Measurements from ENCODE around the gene SMC1B. TPM values are rescaled to one million over a fixed set of nuclear protein-coding genes. Genes with fewer than 3 reads are reported as not detected.

SMC1B gene
- total and polyA plus RNA-seq, 4 donors, result 0.08 to 0.14 (median 0.11) TPM; not detected in 1

DNA sequence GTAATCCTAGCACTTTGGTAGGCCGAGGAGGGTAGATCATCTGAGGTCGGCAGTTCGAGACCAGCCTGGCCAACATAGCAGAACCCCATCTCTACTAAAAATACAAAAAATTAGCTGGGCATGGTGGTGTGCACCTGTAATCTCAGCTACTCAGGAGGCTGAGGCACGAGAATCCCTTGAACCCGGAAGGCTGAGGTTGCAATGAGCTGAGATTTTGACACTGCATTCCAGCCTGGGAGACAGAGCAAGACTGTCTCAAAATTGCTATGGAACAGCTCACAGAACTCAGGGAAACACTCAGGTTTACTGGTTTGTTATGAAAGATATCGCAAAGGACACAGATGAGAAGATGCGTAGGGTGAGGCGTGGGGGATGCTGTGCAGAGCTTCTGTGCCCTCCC is 101.0 kb downstream of the SMC1B start:
- H3K9me3 ChIP-seq (ENCODE audit: control insufficient read depth, insufficient read depth, low read length), result no peaks in the 10 kb centered on the region
- no peaks in the 10 kb centered on the region for H3K36me3 ChIP-seq (ENCODE audit: control insufficient read depth, insufficient read depth, low read length)
- H3K27me3 ChIP-seq (ENCODE audit: control insufficient read depth, insufficient read depth, low read length), result no peaks in the 10 kb centered on the region
- DNase-seq (ENCODE audit: low read depth in 4 of 6, low spot score in 6 of 6), result no peak
- H3K4me1 ChIP-seq (ENCODE audit: control insufficient read depth, insufficient read depth, low read length), result peaks cover 30% of the 10 kb centered on the region
- WGBS (ENCODE audit: insufficient coverage), result 79% methylated on average over 5 of the region's 8 CpGs
- no peak overlapping the region for H3K4me3 ChIP-seq (ENCODE audit: low read depth, low read length)
- H3K27ac ChIP-seq (ENCODE audit: low read depth, low read length), result no peak overlapping the region

DNA sequence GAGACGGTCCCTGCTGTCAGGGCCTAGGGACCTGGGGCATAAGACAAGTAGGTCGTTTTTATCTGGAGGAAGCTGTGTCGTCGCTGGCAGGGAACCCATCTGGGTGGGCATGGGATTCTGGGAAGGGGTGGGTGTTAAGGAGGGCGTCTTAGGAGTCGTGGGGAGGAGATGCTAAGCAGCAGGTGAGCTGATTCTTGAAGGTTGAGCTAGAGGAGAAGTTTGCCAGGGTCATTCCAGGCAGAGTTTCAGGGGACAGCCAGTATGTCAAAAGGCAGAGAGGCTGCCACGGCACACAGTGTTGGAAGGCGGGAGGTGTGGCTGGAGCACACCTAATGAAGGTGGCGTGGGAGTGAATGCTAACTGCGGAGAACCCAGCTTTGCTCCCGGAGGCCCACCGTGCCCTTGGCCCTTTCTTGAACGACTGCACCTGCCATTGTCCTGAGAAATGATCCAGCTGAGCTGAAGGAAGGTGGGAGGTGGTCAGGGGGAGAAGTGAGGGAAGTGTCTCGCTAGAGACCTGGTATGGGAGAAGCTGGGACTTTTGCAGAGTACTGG is 102.3 kb downstream of the SMC1B start:
- no peaks in the 10 kb centered on the region for H3K9me3 ChIP-seq (ENCODE audit: control insufficient read depth, insufficient read depth, low read length)
- H3K27ac ChIP-seq (ENCODE audit: low read depth, low read length), result no peak overlapping the region
- peak overlapping the region; percentile 67 for H3K4me3 ChIP-seq (ENCODE audit: low read depth, low read length)
- no peaks in the 10 kb centered on the region for H3K36me3 ChIP-seq (ENCODE audit: control insufficient read depth, insufficient read depth, low read length)
- WGBS (ENCODE audit: insufficient coverage), result 55% methylated on average over 14 of the region's 14 CpGs
- no peaks in the 10 kb centered on the region for H3K27me3 ChIP-seq (ENCODE audit: control insufficient read depth, insufficient read depth, low read length)
- DNase-seq (ENCODE audit: low read depth in 4 of 6, low spot score in 6 of 6), result no peak
- H3K4me1 ChIP-seq (ENCODE audit: control insufficient read depth, insufficient read depth, low read length), result peaks cover 26% of the 10 kb centered on the region

DNA sequence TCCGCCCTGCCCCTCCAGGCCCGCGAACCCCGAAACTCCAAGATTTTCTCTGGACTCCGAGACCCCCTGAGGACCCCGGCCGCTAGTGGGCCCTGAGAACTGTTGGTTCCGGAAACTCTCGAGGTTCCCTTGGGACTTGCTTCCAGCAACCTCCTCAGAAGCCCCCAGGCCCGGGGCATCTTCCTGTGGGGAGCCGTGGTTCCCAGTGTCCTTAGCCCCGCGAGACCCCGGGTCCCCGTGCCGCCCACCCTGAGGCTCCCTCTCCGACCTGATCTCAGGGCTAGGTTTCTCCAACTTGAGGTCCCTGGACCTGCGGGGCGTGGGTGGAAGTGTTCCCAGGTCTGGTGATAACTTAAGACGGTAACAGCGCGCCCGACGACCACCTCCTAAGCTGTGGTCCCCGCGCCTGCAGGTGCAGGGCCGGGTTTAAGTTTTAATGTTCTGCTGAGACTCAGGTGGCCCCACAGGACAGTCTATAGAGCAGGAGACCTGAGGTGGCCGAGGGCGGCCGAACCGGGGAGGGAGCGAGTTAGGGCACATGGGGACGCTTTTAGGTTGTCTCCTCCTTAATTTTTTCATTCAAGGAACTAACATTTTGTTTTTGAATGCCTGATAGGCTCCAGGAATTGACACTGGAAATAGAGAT is 102.9 kb downstream of the SMC1B start:
- Histone ChIP-seq H3K9me3 (ENCODE audit: control insufficient read depth, insufficient read depth, low read length) (no peaks in the 10 kb centered on the region), H3K4me1 (ENCODE audit: control insufficient read depth, insufficient read depth, low read length) (peaks cover 26% of the 10 kb centered on the region), H3K4me3 (ENCODE audit: low read depth, low read length) (peak overlapping the region; percentile 67), H3K36me3 (ENCODE audit: control insufficient read depth, insufficient read depth, low read length) (no peaks in the 10 kb centered on the region), H3K27ac (ENCODE audit: low read depth, low read length) (no peak overlapping the region), H3K27me3 (ENCODE audit: control insufficient read depth, insufficient read depth, low read length) (no peaks in the 10 kb centered on the region)
- peak in 1 of 6 donors; percentile 47 for DNase-seq (ENCODE audit: low read depth in 4 of 6, low spot score in 6 of 6)
- WGBS (ENCODE audit: insufficient coverage), result 3% methylated on average over 30 of the region's 33 CpGs

DNA sequence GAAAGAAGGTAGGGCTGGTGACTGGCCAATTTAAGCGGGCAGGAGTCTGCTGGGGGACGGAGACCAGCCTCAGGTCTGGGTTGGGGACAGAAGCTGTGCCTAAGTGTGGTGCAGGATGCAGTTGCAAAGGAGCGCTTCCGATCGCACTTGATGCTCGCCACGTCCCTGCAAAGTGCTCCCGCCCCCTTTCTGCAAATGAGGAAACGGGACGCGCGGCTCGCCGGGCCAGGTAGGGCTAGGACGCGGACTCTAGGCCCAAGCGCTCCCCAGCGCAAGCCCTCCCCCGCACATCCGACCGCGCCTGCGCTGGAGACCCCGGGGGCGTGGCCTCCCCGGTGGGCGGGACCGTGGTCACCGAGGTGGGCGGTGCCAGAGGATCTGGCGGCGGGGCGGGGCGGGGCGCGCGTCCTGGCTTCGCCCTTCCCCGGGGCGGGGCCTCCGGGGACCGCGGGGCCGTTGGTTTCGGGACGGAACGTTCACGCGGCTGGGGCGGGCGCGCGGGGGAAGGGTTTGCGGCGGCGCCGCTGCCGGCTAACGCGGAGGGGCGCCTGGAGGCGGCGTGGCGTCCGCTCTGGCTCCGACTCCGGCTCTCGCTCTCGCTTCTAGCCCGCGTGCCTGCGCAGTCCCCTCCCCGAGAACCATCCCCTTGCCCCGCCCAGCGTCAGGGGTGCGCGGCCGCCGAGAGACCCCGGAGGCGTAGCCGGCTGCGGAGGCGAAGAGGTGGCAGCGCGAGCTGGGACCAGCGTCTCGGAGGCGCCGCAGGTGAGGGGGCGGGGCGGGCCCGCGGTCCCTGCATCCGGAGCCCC is 103.8 kb downstream of the SMC1B start, which contains the start of gene FAM118A:
Gene FAM118A, plus strand, starts transcription at position 513 of the 806 bp plus-strand sequence. CDS start 12,446 bp downstream, outside the sequence.
- H3K36me3 ChIP-seq (ENCODE audit: control insufficient read depth, insufficient read depth, low read length), result no peaks in the 10 kb centered on the region
- H3K27me3 ChIP-seq (ENCODE audit: control insufficient read depth, insufficient read depth, low read length), result no peaks in the 10 kb centered on the region
- WGBS (ENCODE audit: insufficient coverage), result under 1% methylated on average over 95 of the region's 95 CpGs
- H3K27ac ChIP-seq (ENCODE audit: low read depth, low read length), result peak within 1 kb of the TSS; percentile 64
- peaks cover 26% of the 10 kb centered on the region for H3K4me1 ChIP-seq (ENCODE audit: control insufficient read depth, insufficient read depth, low read length)
- no peaks in the 10 kb centered on the region for H3K9me3 ChIP-seq (ENCODE audit: control insufficient read depth, insufficient read depth, low read length)
- H3K4me3 ChIP-seq (ENCODE audit: low read depth, low read length), result peak within 1 kb of the TSS; percentile 75
- peak; percentile 92 to 98 (median 94) for DNase-seq (ENCODE audit: low read depth in 4 of 6, low spot score in 6 of 6)

DNA sequence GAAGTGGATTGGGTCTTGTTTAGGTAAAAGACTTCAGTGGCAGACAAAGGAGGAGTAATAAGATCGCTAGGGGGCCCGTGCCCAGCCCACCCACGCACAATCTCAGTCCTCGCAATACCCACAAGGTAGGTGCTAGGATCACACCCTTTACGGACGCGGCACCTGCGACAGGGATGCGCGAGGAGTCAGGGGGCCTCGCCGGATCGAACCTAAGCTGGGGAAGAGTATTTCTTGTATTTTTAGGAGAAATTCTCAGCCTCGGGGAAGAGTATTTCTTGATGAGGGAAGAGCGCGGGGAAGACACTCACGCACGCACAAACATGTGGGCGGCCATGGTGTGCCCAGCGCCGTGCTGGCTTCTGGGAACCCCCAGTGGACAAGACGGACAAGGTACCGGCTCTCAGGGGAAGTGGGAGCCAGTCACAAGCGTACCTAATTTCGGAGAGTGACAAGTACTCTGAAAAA is 104.4 kb downstream of the SMC1B start:
- H3K36me3 ChIP-seq (ENCODE audit: control insufficient read depth, insufficient read depth, low read length), result no peaks in the 10 kb centered on the region
- peak overlapping the region; percentile 75 for H3K4me3 ChIP-seq (ENCODE audit: low read depth, low read length)
- peaks cover 26% of the 10 kb centered on the region for H3K4me1 ChIP-seq (ENCODE audit: control insufficient read depth, insufficient read depth, low read length)
- WGBS (ENCODE audit: insufficient coverage), result 49% methylated on average over 24 of the region's 25 CpGs
- H3K27ac ChIP-seq (ENCODE audit: low read depth, low read length), result peak overlapping the region; percentile 64
- H3K9me3 ChIP-seq (ENCODE audit: control insufficient read depth, insufficient read depth, low read length), result no peaks in the 10 kb centered on the region
- DNase-seq (ENCODE audit: low read depth in 4 of 6, low spot score in 6 of 6), result peak in 1 of 6 donors; percentile 64
- no peaks in the 10 kb centered on the region for H3K27me3 ChIP-seq (ENCODE audit: control insufficient read depth, insufficient read depth, low read length)

DNA sequence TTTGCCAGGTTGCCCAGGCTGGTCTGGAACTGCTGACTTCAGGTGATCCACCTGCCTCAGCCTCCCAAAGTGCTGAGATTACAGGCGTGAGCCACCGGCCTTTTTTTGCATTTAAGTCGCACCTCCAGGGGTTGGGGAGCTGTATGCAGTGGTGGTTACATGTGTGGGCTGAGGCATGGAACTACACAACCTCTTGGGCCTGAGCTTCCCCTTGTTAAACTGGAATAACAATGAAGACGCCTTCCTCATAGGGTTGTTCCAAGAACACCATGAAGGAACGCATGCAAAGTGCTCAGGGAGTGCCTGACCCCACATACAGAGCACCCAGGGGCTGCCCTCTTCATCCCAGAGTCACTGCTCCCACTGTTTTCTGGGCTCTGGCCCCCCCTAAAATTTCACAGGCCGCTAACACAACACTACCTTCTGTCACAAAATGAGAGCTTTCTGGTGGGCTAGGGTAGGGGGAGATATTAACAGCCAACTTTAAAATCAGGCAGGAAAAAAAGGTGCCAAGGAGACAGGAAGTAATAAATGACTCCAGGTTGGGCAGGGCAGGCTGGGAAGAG is 104.9 kb downstream of the SMC1B start:
- Histone ChIP-seq H3K4me3 (ENCODE audit: low read depth, low read length) (no peak overlapping the region), H3K27me3 (ENCODE audit: control insufficient read depth, insufficient read depth, low read length) (no peaks in the 10 kb centered on the region), H3K9me3 (ENCODE audit: control insufficient read depth, insufficient read depth, low read length) (no peaks in the 10 kb centered on the region)

DNA sequence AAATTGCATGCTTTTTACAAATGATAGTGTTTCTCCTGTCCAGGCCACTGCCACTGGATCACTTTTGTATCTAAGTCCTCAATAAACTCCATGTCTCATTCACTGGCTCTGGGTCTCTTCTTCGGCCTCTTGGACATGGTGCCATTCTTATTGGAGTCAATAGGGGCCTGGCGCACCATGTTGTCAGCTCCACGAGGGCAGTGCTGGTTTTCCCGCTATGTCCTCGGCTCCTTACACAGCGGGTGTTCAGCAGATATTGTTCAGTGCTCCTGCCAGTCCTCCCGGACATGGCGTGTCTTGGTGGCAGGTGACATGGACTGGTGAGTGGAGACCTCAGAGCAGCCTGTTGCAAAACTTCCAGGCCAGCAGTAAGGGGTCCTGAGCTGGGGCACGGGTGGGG is 107.3 kb downstream of the SMC1B start:
- Histone ChIP-seq H3K9me3 (ENCODE audit: control insufficient read depth, insufficient read depth, low read length) (no peaks in the 10 kb centered on the region), H3K27me3 (ENCODE audit: control insufficient read depth, insufficient read depth, low read length) (no peaks in the 10 kb centered on the region), H3K27ac (ENCODE audit: low read depth, low read length) (no peak overlapping the region), H3K4me3 (ENCODE audit: low read depth, low read length) (no peak overlapping the region), H3K36me3 (ENCODE audit: control insufficient read depth, insufficient read depth, low read length) (no peaks in the 10 kb centered on the region), H3K4me1 (ENCODE audit: control insufficient read depth, insufficient read depth, low read length) (peaks cover 21% of the 10 kb centered on the region)
- 84% methylated on average over 8 of the region's 9 CpGs for WGBS (ENCODE audit: insufficient coverage)
- no peak for DNase-seq (ENCODE audit: low read depth in 4 of 6, low spot score in 6 of 6)

More for the DNA sequence above, 104.9 kb downstream of the SMC1B start:
- Histone ChIP-seq H3K27ac (ENCODE audit: low read depth, low read length) (no peak overlapping the region), H3K4me1 (ENCODE audit: control insufficient read depth, insufficient read depth, low read length) (peaks cover 26% of the 10 kb centered on the region), H3K36me3 (ENCODE audit: control insufficient read depth, insufficient read depth, low read length) (no peaks in the 10 kb centered on the region)
- 82% methylated on average over 4 of the region's 6 CpGs for WGBS (ENCODE audit: insufficient coverage)
- DNase-seq (ENCODE audit: low read depth in 4 of 6, low spot score in 6 of 6), result no peak

DNA sequence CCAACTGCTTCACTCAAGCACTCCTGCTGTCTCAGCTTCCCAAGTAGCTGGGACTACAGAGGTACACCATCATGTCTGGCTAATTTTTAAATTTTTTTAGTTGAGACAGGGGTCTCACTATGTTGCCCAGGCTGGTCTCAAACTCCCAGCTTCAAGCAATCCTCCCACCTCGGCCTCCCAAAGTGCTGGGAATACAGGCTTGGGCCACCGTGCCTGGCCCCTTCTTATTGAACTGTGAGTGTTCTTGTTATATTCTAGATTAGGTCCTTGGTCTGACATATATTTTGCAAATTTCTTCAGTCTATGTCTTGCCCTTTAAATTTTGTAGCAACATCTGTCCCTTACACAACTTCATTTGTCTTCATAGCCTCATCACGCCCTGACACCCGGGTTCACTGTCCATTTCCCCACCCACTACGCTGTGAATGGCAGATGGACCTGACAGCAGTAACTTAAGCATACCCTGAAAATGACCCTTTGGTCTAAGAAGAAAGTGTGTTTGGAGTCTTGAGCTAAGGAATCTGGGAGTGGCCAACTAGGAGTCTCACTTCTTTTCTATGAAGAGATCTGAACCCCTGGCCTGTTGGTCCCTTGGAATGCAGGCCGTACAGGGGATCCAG is 107.8 kb downstream of the SMC1B start:
- DNase-seq (ENCODE audit: low read depth in 4 of 6, low spot score in 6 of 6), result no peak
- no peak overlapping the region for H3K27ac ChIP-seq (ENCODE audit: low read depth, low read length)
- WGBS (ENCODE audit: insufficient coverage), result no CpG with 5 or more reads among the region's 6 CpGs

DNA sequence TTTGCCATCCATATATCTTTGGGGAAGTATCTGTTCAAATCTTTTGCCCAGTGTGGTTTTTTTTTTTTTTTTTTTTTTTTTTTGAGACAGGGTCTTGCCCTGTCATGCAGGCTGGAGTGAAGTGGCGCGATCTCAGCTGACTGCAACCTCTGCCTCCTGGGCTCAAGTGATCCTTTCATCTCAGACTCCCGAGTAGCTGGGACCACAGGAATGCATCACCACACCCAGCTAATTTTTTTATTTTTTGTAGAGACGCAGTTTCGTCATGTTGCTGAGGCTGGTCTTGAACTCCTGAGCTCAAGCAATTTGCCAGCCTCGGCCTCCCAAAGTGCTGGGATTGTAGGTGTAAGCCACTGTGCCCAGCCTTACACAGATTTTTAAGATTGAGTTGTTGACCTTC is 108.4 kb downstream of the SMC1B start:
- no peaks in the 10 kb centered on the region for H3K9me3 ChIP-seq (ENCODE audit: control insufficient read depth, insufficient read depth, low read length)
- H3K27me3 ChIP-seq (ENCODE audit: control insufficient read depth, insufficient read depth, low read length), result no peaks in the 10 kb centered on the region
- no peak overlapping the region for H3K27ac ChIP-seq (ENCODE audit: low read depth, low read length)
- no peak for DNase-seq (ENCODE audit: low read depth in 4 of 6, low spot score in 6 of 6)
- no peak overlapping the region for H3K4me3 ChIP-seq (ENCODE audit: low read depth, low read length)
- 88% methylated on average over 2 of the region's 6 CpGs for WGBS (ENCODE audit: insufficient coverage)
- peaks cover 11% of the 10 kb centered on the region for H3K4me1 ChIP-seq (ENCODE audit: control insufficient read depth, insufficient read depth, low read length)
- no peaks in the 10 kb centered on the region for H3K36me3 ChIP-seq (ENCODE audit: control insufficient read depth, insufficient read depth, low read length)

More for the DNA sequence above, 107.8 kb downstream of the SMC1B start:
- Histone ChIP-seq H3K4me3 (ENCODE audit: low read depth, low read length) (no peak overlapping the region), H3K4me1 (ENCODE audit: control insufficient read depth, insufficient read depth, low read length) (peaks cover 15% of the 10 kb centered on the region), H3K36me3 (ENCODE audit: control insufficient read depth, insufficient read depth, low read length) (no peaks in the 10 kb centered on the region), H3K27me3 (ENCODE audit: control insufficient read depth, insufficient read depth, low read length) (no peaks in the 10 kb centered on the region), H3K9me3 (ENCODE audit: control insufficient read depth, insufficient read depth, low read length) (no peaks in the 10 kb centered on the region)
